NB4 (cell line): ENCODE data around the gene LRRTM2.
"Not testable (repeated sequence)": the region's sequence is repeated elsewhere in the genome, so short reads cannot be mapped to it uniquely, and the experiment has no call there.

ENCODE experiments used
- DNase-seq: peaks from one replicate; pipeline ENCODE4 v3.0.0; 2010; ENCODE audit warnings: low read depth
- H3K4me3 ChIP-seq: one replicate; pipeline ENCODE4 v1.5.1; 2011; ENCODE audit warnings: mild to moderate bottlenecking, low read depth, low read length, moderate library complexity
- MYC ChIP-seq: IDR thresholded peaks from 2 replicates; pipeline ENCODE4 v1.6.1; 2011; ENCODE audit warnings: low read depth, low read length
- POLR2A ChIP-seq: IDR thresholded peaks from 2 replicates; pipeline ENCODE4 v1.6.1; 2011; ENCODE audit warnings: mild to moderate bottlenecking; ENCODE audit not compliant: insufficient read length; ENCODE audit errors: extremely low read depth
- TF ChIP-seq, protein P1 (sequence below): IDR thresholded peaks from 2 replicates; pipeline ENCODE4 v1.6.1; 2011; ENCODE audit warnings: low read depth, low read length
- TF ChIP-seq, protein P2 (sequence below): IDR thresholded peaks from one replicate; pipeline ENCODE4 v1.5.1; 2012; ENCODE audit warnings: low read depth, low read length

LRRTM2 gene

DNA sequence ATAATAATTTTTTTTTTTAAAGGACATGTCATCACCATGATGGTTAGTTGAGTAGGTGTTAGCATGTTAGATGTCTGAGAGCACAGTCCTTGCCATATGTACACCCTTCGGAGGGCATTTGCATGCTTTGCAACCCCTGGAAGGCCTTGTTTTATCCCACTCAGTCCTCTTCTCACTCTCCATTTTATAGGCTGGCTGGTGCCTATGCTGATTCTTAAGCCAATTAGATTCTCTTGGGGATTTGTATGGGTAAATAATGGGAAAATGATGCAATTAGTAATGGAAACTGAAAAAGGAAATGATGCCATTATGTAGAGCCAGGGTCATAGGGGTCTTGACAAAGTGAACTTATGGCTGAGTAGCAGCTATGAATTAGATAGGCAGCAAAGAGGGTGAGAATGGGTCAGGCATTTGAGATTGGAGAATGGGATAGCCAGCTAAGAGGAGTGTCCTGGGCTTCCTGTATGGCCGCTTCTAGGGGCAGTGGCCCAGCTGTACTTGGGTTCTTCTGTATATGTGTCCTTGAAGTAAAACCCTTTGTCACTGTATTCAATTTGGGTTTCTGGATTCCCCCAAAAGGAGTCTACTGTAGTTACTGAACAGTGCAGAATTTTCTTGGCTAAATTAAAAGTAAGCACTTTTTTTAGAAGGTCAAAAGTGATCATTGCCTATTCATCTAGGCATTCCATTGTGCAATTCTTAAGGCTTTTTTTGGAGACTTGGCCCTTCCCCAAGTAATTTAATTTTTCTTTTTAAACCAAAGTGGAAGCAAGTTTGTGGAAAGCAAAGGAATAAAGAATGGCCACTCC, 31.6 kb downstream of the LRRTM2 start:
- TF ChIP-seq, protein P1, sequence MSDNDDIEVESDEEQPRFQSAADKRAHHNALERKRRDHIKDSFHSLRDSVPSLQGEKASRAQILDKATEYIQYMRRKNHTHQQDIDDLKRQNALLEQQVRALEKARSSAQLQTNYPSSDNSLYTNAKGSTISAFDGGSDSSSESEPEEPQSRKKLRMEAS: no peak
- TF ChIP-seq MYC: no peak
- TF ChIP-seq, protein P2, sequence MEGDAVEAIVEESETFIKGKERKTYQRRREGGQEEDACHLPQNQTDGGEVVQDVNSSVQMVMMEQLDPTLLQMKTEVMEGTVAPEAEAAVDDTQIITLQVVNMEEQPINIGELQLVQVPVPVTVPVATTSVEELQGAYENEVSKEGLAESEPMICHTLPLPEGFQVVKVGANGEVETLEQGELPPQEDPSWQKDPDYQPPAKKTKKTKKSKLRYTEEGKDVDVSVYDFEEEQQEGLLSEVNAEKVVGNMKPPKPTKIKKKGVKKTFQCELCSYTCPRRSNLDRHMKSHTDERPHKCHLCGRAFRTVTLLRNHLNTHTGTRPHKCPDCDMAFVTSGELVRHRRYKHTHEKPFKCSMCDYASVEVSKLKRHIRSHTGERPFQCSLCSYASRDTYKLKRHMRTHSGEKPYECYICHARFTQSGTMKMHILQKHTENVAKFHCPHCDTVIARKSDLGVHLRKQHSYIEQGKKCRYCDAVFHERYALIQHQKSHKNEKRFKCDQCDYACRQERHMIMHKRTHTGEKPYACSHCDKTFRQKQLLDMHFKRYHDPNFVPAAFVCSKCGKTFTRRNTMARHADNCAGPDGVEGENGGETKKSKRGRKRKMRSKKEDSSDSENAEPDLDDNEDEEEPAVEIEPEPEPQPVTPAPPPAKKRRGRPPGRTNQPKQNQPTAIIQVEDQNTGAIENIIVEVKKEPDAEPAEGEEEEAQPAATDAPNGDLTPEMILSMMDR: no peak
- no peak for TF ChIP-seq POLR2A
- no peak overlapping the region for H3K4me3 ChIP-seq
- no peak for DNase-seq

DNA sequence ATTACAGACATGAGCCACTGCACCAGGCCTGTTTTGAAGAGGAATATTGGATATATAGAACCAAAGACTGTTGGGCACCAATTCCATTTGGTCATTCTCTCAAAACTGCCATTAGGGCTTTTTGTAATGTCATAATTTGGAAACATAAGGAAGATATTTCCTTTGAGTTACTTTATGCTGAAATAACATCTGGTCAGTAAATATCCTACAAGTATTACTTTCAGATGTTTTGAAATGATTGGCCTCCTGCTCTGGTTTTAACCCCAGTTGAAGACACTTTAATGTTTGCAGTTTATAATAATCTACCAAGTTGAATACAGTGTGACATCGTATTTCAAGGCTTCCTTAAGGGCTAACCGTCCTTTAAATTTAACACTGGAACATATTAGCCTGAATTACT, 33.6 kb downstream of the LRRTM2 start:
- no peak for DNase-seq
- H3K4me3 ChIP-seq: no peak overlapping the region
- TF ChIP-seq, protein P1: no peak
- TF ChIP-seq, protein P2: no peak
- TF ChIP-seq MYC: no peak

- DNase-seq: no peak
- no peak overlapping the region for H3K4me3 ChIP-seq
These were observed 35.0 kb downstream of the LRRTM2 start for GRCh38 chr5:138840103-138840502.

DNA sequence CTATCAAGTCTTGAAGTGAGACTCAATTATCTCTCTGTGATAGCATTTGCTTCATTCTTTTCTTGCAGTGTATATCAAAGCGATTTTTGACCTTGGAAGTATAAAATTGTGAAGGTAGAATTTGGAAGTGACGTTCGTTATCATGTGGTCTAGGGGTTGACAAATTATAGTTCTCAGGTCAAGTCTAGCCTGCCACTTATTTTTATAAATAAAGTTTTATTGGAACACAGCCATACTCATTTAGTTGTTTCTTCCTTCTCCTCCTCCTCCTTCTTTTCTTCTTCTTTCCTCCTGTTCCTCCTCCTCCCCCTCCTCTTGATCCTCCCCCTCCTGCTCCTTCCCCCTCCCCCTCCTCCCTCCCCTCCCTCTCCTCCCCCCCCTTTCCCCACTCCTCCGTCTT, 38.0 kb downstream of the LRRTM2 start:
- no peak for TF ChIP-seq POLR2A
- TF ChIP-seq MYC: no peak
- TF ChIP-seq, protein P1: no peak
- TF ChIP-seq, protein P2: no peak
- no peak overlapping the region for H3K4me3 ChIP-seq
- DNase-seq: no peak

More at GRCh38 chr5:138840103-138840502, 35.0 kb downstream of the LRRTM2 start:
- TF ChIP-seq, protein P2: no peak
- TF ChIP-seq, protein P1: no peak

DNA sequence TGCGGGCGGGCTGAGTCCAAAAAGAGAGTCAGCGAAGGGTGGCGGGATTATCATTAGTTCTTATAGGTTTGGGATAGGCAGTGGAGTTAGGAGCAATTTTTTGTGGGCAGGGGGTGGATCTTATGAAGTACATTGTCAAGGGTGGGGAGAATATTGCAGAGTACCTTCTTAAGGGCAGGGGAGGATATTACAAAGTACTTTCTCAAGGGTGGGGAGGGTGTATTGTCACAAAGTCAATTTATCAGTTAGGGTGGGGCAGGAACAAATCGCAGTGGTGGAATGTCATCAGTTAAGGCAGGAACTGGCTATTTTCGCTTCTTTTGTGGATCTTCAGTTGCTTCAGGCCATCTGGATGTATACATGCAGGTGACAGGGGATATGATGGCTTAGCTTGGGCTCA, 40.3 kb downstream of the LRRTM2 start:
- H3K4me3 ChIP-seq, DNase-seq: not testable (repeated sequence)

GRCh38 chr5:138833726-138834480, 41.2 kb downstream of the LRRTM2 start:
- no peak for DNase-seq
- H3K4me3 ChIP-seq: no peak overlapping the region
- TF ChIP-seq, protein P1: no peak
- no peak for TF ChIP-seq POLR2A
- TF ChIP-seq, protein P2: no peak
- TF ChIP-seq MYC: no peak
